ENCODE data around the gene AHRR. TPM values are rescaled to one million over a fixed set of nuclear protein-coding genes. Genes with fewer than 3 reads are reported as not detected.
A peak's percentile ranks its signal among the peaks of the same experiment; 100 is the strongest.
"Not testable (repeated sequence)": the region's sequence is repeated elsewhere in the genome, so short reads cannot be mapped to it uniquely, and the experiment has no call there.

AHRR gene
- total RNA-seq (2014; rRNA removed; shearing (Covaris generic)) = 20.0 and 21.4 TPM in 2 replicates
- 27.4 and 37.5 TPM in 2 replicates for polyA plus RNA-seq (2015; cell fraction: cytosol; rRNA removed)
- polyA plus RNA-seq (2015; cell fraction: nucleus; rRNA removed) = 54.9 and 59.4 TPM in 2 replicates

- DNase-seq (ENCODE audit: low read depth, low spot score) = peak; percentile 80
- in situ Hi-C loops (cut with HindIII; ENCODE audit: low pct_unique_long_range_greater_than_20kb, low sequenced_read_pairs) = no loop called here
Observed at GRCh38 chr5:321230-321725, at the start of gene AHRR. Gene AHRR, plus strand, starts transcription at chr5:321714. Its CDS starts 22,189 bp downstream, at chr5:343903.

- in situ Hi-C loops (cut with HindIII; ENCODE audit: low pct_unique_long_range_greater_than_20kb, low sequenced_read_pairs); DNase-seq (ENCODE audit: low read depth, low spot score): not testable (repeated sequence)
Observed at GRCh38 chr5:271828-272167, 49.7 kb upstream of the AHRR start.

GRCh38 chr5:273091-273490 is 48.4 kb upstream of the AHRR start:
- DNase-seq (ENCODE audit: low read depth, low spot score); in situ Hi-C loops (cut with HindIII; ENCODE audit: low pct_unique_long_range_greater_than_20kb, low sequenced_read_pairs): not testable (repeated sequence)

GRCh38 chr5:273491-273890 is 48.0 kb upstream of the AHRR start:
- in situ Hi-C loops (cut with HindIII; ENCODE audit: low pct_unique_long_range_greater_than_20kb, low sequenced_read_pairs); DNase-seq (ENCODE audit: low read depth, low spot score): not testable (repeated sequence)

- DNase-seq (ENCODE audit: low read depth, low spot score); in situ Hi-C loops (cut with HindIII; ENCODE audit: low pct_unique_long_range_greater_than_20kb, low sequenced_read_pairs): not testable (repeated sequence)
Observed at GRCh38 chr5:274346-274745, 47.2 kb upstream of the AHRR start.

- DNase-seq (ENCODE audit: low read depth, low spot score) = no peak
- in situ Hi-C loops (cut with HindIII; ENCODE audit: low pct_unique_long_range_greater_than_20kb, low sequenced_read_pairs) = no loop called here
Observed at GRCh38 chr5:278646-279045, 42.9 kb upstream of the AHRR start.

GRCh38 chr5:279051-279665 is 42.4 kb upstream of the AHRR start:
- DNase-seq (ENCODE audit: low read depth, low spot score); in situ Hi-C loops (cut with HindIII; ENCODE audit: low pct_unique_long_range_greater_than_20kb, low sequenced_read_pairs): not testable (repeated sequence)

- DNase-seq (ENCODE audit: low read depth, low spot score) = no peak
- in situ Hi-C loops (cut with HindIII; ENCODE audit: low pct_unique_long_range_greater_than_20kb, low sequenced_read_pairs) = no loop called here
Observed at GRCh38 chr5:285991-286557, 35.4 kb upstream of the AHRR start.

- DNase-seq (ENCODE audit: low read depth, low spot score); in situ Hi-C loops (cut with HindIII; ENCODE audit: low pct_unique_long_range_greater_than_20kb, low sequenced_read_pairs): not testable (repeated sequence)
Observed at GRCh38 chr5:290200-290599, 31.3 kb upstream of the AHRR start.

- DNase-seq (ENCODE audit: low read depth, low spot score); in situ Hi-C loops (cut with HindIII; ENCODE audit: low pct_unique_long_range_greater_than_20kb, low sequenced_read_pairs): not testable (repeated sequence)
Observed at GRCh38 chr5:291345-291744, 30.2 kb upstream of the AHRR start.

GRCh38 chr5:294788-295187 is 26.7 kb upstream of the AHRR start:
- DNase-seq (ENCODE audit: low read depth, low spot score); in situ Hi-C loops (cut with HindIII; ENCODE audit: low pct_unique_long_range_greater_than_20kb, low sequenced_read_pairs): not testable (repeated sequence)

- DNase-seq (ENCODE audit: low read depth, low spot score); in situ Hi-C loops (cut with HindIII; ENCODE audit: low pct_unique_long_range_greater_than_20kb, low sequenced_read_pairs): not testable (repeated sequence)
Observed at GRCh38 chr5:296207-296606, 25.3 kb upstream of the AHRR start.

- DNase-seq (ENCODE audit: low read depth, low spot score); in situ Hi-C loops (cut with HindIII; ENCODE audit: low pct_unique_long_range_greater_than_20kb, low sequenced_read_pairs): not testable (repeated sequence)
Observed at GRCh38 chr5:296954-297353, 24.6 kb upstream of the AHRR start.

- in situ Hi-C loops (cut with HindIII; ENCODE audit: low pct_unique_long_range_greater_than_20kb, low sequenced_read_pairs); DNase-seq (ENCODE audit: low read depth, low spot score): not testable (repeated sequence)
Observed at GRCh38 chr5:297448-297847, 24.1 kb upstream of the AHRR start.

- DNase-seq (ENCODE audit: low read depth, low spot score); in situ Hi-C loops (cut with HindIII; ENCODE audit: low pct_unique_long_range_greater_than_20kb, low sequenced_read_pairs): not testable (repeated sequence)
Observed at GRCh38 chr5:297991-298736, 23.4 kb upstream of the AHRR start.

- in situ Hi-C loops (cut with HindIII; ENCODE audit: low pct_unique_long_range_greater_than_20kb, low sequenced_read_pairs) = no loop called here
- no peak for DNase-seq (ENCODE audit: low read depth, low spot score)
Observed at GRCh38 chr5:298737-299125, 22.8 kb upstream of the AHRR start.

- DNase-seq (ENCODE audit: low read depth, low spot score); in situ Hi-C loops (cut with HindIII; ENCODE audit: low pct_unique_long_range_greater_than_20kb, low sequenced_read_pairs): not testable (repeated sequence)
Observed at GRCh38 chr5:299921-300320, 21.6 kb upstream of the AHRR start.

GRCh38 chr5:300691-301435 is 20.7 kb upstream of the AHRR start:
- DNase-seq (ENCODE audit: low read depth, low spot score); in situ Hi-C loops (cut with HindIII; ENCODE audit: low pct_unique_long_range_greater_than_20kb, low sequenced_read_pairs): not testable (repeated sequence)
